Astrocyte (in vitro differentiated cells and primary cell): ENCODE measurements around the gene GABRR3.

Experiments
- CTCF ChIP-seq: IDR thresholded peaks from 2 replicates; pipeline ENCODE4 v1.5.1; 2011; ENCODE audit warnings: low read depth, mild to moderate bottlenecking, inconsistent platforms, low read length, moderate library complexity; ENCODE audit not compliant: insufficient read depth
- EZH2 ChIP-seq: IDR thresholded peaks from 2 replicates; pipeline ENCODE4 v1.6.1; 2012; ENCODE audit warnings: mild to moderate bottlenecking, low read length, inconsistent platforms; ENCODE audit not compliant: insufficient read depth

- no peak for TF ChIP-seq EZH2
- no peak for TF ChIP-seq CTCF
These were observed 84.8 kb downstream of the GABRR3 start for GRCh38 chr3:97950360-97950759.
